Measurements from ENCODE around the gene BCAS3. TPM values are rescaled to one million over a fixed set of nuclear protein-coding genes. Genes with fewer than 3 reads are reported as not detected.

Gene BCAS3
- total and polyA plus RNA-seq, 9 donors: 9.4 to 37.0 (median 21.6) TPM

GRCh38 chr17:61364463-61364846 is 686.8 kb downstream of the BCAS3 start:
- DNase-seq: no peak
- H3K9me3 ChIP-seq: no peaks in the 10 kb centered on the region
- 94 to 98% (median 97%) methylated on average over 3 of the region's 3 CpGs for WGBS, 3 donors
- TF ChIP-seq EP300 (IDR thresholded peaks at IDR 0.05): no peak
- TF ChIP-seq, protein P1, sequence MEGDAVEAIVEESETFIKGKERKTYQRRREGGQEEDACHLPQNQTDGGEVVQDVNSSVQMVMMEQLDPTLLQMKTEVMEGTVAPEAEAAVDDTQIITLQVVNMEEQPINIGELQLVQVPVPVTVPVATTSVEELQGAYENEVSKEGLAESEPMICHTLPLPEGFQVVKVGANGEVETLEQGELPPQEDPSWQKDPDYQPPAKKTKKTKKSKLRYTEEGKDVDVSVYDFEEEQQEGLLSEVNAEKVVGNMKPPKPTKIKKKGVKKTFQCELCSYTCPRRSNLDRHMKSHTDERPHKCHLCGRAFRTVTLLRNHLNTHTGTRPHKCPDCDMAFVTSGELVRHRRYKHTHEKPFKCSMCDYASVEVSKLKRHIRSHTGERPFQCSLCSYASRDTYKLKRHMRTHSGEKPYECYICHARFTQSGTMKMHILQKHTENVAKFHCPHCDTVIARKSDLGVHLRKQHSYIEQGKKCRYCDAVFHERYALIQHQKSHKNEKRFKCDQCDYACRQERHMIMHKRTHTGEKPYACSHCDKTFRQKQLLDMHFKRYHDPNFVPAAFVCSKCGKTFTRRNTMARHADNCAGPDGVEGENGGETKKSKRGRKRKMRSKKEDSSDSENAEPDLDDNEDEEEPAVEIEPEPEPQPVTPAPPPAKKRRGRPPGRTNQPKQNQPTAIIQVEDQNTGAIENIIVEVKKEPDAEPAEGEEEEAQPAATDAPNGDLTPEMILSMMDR (IDR thresholded peaks at IDR 0.05): no peak
- no peak for TF ChIP-seq POLR2A (IDR thresholded peaks at IDR 0.05)
- H3K4me1 ChIP-seq (ENCODE audit: insufficient read depth): no peaks in the 10 kb centered on the region
- H3K27ac ChIP-seq: no peak overlapping the region
- H3K4me3 ChIP-seq: no peak overlapping the region
- H3K36me3 ChIP-seq: no peaks in the 10 kb centered on the region
- intact Hi-C loops (cut with DNase I): no loop called here
- H3K27me3 ChIP-seq: no peaks in the 10 kb centered on the region

DNA sequence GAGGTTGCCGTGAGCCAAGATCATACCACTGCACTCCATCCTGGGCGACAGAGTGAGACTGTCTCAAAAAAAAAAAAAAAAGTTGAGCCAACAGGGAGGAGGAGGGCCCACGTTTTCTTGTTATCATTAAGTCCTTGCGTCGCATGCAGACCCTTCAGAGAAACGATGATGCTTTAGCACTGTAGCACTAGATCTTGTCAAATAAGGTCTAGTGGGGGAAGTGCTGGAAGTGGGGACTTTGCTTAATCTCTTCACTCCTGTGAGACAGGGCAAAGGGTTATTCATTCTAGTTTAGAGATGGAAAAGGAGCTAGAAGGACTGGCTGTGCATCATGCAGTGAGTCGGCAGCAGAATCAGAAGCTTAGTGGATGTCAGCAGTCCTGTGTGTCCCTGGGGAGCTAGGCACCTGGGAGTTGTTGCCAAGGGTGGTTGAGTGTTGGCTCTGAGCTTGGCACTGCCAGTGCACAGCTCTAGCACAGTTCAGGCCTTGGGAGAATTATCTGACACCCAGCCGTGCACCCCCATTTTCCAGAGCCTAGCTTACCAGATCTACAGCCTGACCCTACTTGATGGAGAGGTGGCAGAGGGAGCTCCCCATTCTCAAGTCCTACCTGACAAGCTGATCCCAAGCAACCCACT is 688.5 kb downstream of the BCAS3 start:
- WGBS, 3 donors: 91 to 93% (median 92%) methylated on average over 8 of the region's 8 CpGs
- Histone ChIP-seq H3K9me3 (no peaks in the 10 kb centered on the region), H3K4me1 (ENCODE audit: insufficient read depth) (no peaks in the 10 kb centered on the region), H3K27me3 (no peaks in the 10 kb centered on the region), H3K27ac (no peak overlapping the region), H3K36me3 (no peaks in the 10 kb centered on the region), H3K4me3 (no peak overlapping the region)
- intact Hi-C loops (cut with DNase I): no loop called here
- no peak for DNase-seq
- no peak for TF ChIP-seq EP300 (IDR thresholded peaks at IDR 0.05)
- TF ChIP-seq POLR2A (IDR thresholded peaks at IDR 0.05): no peak
- TF ChIP-seq, protein P1 (IDR thresholded peaks at IDR 0.05): no peak

- no peaks in the 10 kb centered on the region for H3K27me3 ChIP-seq
- DNase-seq: no peak
- intact Hi-C loops (cut with DNase I): no loop called here
- no peak overlapping the region for H3K4me3 ChIP-seq
- H3K27ac ChIP-seq: no peak overlapping the region
- H3K9me3 ChIP-seq: no peaks in the 10 kb centered on the region
- H3K4me1 ChIP-seq (ENCODE audit: insufficient read depth): no peaks in the 10 kb centered on the region
- no peaks in the 10 kb centered on the region for H3K36me3 ChIP-seq
- 73 to 78% (median 78%) methylated on average over 19 of the region's 19 CpGs for whole genome bisulfite sequencing, 3 donors
- TF ChIP-seq EP300 (IDR thresholded peaks at IDR 0.05): no peak
- TF ChIP-seq, protein P1 (IDR thresholded peaks at IDR 0.05): no peak
These were observed 689.2 kb downstream of the BCAS3 start for GRCh38 chr17:61366715-61367413.

- H3K27ac ChIP-seq: no peak overlapping the region
- H3K4me3 ChIP-seq: no peak overlapping the region
- H3K27me3 ChIP-seq: no peaks in the 10 kb centered on the region
- no peak for DNase-seq
- no peaks in the 10 kb centered on the region for H3K36me3 ChIP-seq
- H3K4me1 ChIP-seq (ENCODE audit: insufficient read depth): no peaks in the 10 kb centered on the region
- H3K9me3 ChIP-seq: no peaks in the 10 kb centered on the region
- intact Hi-C loops (cut with DNase I): no loop called here
- TF ChIP-seq EP300 (IDR thresholded peaks at IDR 0.05): no peak
- WGBS, 3 donors: 95 to 96% (median 95%) methylated on average over 27 of the region's 27 CpGs
These were observed 690.6 kb downstream of the BCAS3 start for GRCh38 chr17:61368049-61368831.

All from ovary (tissue), 9 donors.